Effector CD4-positive, alpha-beta T cell (primary cell): ENCODE measurements around the gene CPT1C.
A peak's percentile ranks its signal among the peaks of the same experiment; 100 is the strongest.

Experiments used
- DNase-seq: peaks from one replicate; pipeline ENCODE4 v3.0.0-alpha.2; 2020

The CPT1C gene

DNA sequence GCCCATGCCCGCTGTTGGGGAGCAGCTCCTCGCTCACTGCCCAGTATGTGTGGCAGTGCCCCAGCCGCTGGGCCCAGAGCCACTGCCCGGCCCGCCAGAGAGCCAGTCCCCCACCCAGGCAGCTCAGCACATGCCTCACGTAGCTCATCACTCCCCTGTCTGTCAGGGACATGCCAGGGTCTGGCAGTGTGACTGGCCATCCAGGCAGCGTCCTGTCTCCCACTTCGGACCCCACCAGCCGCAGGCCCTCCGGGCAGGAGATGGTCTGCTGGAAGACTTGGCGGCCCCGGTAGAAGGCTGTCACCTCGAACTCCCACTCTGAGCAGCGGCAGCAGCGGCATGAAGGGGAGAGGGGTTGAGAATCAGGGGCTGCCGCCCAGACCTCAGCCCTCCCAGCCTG, 28.9 kb upstream of the CPT1C start:
- DNase-seq = no peak

GRCh38 chr19:49663224-49663623, 27.7 kb upstream of the CPT1C start:
- DNase-seq = no peak

GRCh38 chr19:49664171-49665035, 26.5 kb upstream of the CPT1C start:
- peak; percentile 90 for DNase-seq

- DNase-seq = no peak
Observed at GRCh38 chr19:49665036-49665350, 25.9 kb upstream of the CPT1C start.

DNA sequence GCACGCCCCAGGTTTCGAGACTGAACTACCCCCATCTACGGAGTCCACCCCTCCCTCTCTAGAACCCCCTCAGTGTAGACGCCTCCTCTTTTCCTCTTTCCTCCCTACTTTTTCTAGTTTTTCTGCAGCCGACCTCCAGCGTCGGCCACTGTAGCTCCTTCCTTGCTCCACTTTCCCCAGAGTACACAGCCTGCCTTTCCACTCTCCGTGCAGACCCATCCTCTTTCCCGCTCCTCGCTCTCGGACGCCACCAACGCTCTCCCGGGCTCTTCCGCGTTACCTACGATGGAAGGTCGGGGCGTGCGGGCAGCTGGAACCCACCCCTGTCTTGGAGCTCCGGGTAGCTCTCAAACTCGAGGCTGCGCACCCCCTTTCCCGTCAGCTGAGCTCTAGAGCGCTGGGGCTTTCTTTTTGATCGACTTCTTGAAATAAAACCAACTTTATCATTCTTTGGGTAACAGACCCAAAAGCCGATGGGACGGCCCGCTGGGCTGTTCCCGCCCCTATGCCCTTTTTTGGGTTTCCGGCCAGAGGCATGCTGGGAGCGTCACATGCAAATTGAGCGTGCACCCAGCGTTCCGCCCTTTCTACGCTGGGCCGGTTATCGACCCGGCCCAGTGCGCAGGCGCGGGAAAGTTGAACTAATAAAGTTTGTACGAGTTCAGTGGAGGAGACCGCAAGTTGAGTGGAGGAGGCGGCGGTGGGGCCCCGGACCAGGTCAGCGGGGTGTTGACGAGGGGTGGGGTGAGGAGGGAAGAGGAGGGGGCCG, 25.4 kb upstream of the CPT1C start, which contains the start of the genes BCL2L12 and IRF3:
TSS of gene BCL2L12 (plus strand) at position 583 of the 769 bp plus-strand sequence. CDS start 760 bp downstream, outside the sequence.
TSS of gene IRF3 (minus strand) at position 507 of the 769 bp plus-strand sequence. CDS start 1,019 bp downstream, outside the sequence.
- peak; percentile 100 for DNase-seq

DNA sequence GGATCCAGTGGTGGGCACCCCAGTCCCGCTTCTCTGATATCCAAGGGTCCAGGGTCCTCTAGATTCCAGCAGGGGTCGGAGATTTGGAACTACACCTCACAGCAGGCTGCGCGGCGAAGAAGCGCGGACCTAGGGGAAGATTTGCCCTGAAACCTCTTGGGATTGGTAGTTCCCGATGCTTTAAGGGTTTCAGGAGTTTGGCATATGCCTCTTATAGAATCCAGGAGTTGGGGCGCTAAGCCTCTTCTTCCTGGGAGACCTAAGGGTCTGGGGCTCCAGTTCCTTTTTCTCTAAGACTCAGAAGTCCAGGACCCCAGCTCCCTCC, 24.8 kb upstream of the CPT1C start:
- DNase-seq = no peak

DNA sequence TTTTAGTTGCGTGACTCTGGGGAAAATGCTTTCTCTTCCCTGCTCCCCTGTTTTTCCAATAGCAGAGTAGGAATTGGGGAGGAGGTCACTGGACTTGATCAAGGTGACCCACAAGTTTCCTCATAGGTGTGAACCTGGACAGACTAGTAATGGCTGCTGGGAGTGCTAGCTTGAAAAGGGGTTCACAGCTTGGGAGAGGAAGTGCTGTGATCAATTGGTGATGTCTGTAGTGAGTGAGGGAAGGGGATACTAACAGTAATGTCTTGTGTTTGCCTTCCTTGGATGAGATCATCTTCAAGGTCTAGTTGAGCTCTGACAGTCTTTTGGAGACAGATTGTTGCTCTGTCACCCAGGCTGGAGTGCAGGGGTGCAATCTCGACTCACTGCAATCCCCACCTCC, 23.4 kb upstream of the CPT1C start:
- no peak for DNase-seq

DNA sequence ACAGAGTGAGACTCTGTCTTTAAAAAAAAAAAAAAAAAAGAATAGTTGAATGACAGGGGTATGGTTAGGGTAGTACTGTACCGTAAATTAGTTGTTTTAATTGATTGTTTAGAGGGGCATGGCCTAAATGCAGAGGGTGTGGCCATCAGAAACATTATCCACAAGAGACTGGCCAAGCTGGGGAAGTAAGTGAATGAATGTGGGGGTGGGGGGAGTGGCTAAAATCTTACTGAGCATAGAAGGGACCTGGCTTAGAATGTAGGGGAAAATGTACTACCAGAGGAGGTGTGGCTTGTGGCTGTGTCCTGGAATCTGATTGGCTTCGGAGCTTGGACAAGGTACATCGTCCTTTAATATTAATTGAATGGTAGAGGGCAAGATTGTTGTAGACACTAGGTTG, 21.4 kb upstream of the CPT1C start:
- no peak for DNase-seq

DNA sequence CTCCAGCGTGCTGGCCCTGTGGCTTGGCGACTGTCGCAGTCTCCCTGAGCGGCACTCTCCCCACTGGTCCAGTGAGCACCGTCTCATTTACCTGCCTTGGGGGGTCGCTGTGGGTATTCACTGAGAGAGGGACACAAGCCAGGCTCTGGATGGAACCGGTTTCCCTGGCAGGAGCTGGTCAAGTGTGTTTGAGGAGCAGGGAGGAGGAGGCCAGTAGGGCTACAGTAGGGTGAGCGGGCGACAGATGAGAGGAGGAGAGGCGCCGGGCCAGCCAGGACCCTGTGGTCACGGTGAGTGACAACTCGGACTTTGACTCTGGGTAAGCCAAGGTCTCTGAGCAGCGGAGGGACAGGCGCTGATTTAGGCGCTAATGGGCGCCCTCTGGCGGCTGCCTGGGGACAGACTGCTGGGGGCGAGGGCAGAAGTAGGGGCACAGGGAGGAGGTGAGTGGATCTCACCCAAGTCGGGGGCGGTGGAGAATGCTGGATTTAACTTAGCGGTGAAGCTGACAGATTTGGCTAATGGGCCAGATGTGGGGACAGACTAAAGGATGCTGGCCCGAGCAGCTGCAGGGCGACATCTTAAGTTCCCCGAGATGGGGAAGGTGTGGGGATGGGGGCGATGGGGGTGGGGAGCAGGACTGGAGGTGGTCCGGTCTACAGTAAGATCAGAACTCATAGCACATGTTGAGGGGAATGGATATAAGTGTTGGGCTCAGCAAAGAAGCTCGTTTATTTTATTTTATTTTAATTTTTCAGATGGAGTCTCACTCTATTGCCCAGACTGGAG, 18.6 kb upstream of the CPT1C start:
- peak; percentile 71 for DNase-seq

DNA sequence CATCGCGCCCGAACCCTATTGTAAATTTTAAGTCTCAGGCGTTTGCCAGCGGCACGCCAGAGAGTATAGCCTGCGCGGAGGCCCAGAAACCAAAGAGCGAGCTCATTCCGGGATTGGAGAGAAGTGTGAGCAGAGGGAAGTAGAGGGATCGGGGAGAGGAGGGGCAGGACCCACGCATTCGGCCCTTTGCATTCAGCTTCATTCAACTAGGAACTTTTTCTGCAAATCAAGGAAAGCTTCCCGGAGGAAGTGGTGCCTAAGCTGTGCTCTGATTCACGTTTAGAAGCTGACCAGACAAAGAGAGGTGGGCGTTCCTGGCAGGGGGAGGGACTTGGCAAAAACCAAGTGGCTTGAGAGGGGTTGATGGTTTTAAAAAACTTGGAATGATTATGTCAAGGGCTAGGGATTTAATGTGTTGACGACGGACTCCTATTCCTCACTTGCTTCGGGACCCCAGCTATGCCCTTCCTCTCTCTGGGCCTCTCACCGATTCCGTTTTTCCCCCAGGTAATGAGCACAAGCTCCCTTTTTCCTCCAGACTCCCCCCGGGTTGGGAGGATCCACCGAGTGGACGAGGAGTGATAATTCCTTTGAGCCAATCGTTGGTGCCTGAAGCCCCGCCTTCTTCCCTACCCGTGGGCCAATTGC, 14.7 kb upstream of the CPT1C start:
- DNase-seq = no peak

- peak; percentile 96 for DNase-seq
Observed at GRCh38 chr19:49676784-49677230, 14.1 kb upstream of the CPT1C start.

- DNase-seq = peak; percentile 42
Observed at GRCh38 chr19:49677231-49677900, 13.6 kb upstream of the CPT1C start, which contains the start of gene PRMT1. PRMT1 (plus strand) TSS chr19:49677271; CDS start chr19:49677281, 10 bp downstream.

GRCh38 chr19:49677901-49678674, 12.8 kb upstream of the CPT1C start:
- DNase-seq = peak; percentile 75

- no peak for DNase-seq
Observed at GRCh38 chr19:49678985-49679770, 11.7 kb upstream of the CPT1C start.

DNA sequence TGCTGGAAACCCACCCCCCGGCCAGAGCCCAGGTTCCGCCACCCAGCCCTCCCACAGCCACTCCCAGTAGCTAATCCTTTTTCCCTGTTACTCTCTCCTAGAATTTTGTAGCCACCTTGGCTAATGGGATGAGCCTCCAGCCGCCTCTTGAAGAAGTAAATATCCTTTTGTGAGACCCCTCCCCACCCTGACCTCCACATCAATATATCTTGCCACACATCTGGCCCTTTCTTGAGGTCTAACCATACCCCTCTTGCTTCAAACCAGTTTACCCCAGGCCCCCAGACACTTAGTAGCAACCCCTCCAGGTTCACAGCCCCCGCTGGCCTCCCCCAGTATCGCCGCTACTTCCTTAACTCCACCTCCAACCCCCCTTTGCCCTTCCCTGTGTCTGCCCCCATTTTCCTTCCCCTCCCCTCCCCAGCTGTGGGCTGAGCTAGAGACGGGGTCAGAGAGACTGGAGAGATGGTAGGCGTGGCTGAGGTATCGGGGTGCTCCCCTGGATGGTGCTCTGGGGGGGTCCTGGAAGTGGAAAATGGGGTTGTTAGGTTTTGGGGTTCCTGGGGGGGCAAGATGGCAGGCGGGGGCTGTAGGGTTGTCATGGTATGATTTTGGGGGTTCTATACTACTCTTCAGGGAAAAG, 11.0 kb upstream of the CPT1C start:
- no peak for DNase-seq

DNA sequence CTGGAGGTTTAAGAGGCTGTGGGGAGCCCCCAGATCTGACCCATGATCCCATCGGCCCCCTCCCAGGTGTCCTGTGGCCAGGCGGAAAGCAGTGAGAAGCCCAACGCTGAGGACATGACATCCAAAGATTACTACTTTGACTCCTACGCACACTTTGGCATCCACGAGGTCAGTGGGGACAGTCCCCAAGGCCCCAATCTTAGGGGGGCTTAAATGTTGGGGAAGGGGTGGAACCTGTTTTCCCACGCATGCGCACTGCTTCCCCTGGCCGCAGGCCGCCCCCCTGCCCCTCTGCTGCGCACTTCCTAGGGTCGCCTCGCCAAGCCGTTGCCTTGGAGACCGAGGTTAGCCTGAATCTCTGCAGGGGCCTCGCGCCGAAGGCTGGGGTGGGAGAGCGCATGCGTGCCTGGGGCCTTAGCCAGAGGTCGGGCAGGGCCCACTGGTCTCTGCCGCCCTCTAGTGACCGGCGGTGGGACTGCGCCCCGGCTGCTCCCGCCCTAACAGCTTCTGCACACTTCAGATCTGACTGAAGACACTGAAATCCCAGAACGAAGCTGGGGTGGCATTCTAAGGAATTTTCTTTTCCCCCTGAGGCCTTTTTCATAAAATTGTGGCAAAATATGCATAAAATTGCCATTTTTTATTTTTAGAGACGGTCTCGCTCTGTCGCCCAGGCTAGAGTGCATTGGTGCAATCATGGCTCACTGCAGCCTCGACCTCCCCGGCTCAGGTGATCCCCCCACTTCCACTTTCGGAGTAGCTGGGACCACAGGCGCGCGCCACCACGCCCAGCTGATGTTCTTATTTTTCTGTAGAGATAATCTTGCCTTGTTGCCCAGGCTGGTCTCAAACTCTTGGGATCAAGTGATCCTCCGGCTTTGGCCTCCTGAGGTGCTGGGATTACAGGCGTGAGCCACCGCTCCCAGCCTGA, 10.2 kb upstream of the CPT1C start:
- peak; percentile 93 for DNase-seq

DNA sequence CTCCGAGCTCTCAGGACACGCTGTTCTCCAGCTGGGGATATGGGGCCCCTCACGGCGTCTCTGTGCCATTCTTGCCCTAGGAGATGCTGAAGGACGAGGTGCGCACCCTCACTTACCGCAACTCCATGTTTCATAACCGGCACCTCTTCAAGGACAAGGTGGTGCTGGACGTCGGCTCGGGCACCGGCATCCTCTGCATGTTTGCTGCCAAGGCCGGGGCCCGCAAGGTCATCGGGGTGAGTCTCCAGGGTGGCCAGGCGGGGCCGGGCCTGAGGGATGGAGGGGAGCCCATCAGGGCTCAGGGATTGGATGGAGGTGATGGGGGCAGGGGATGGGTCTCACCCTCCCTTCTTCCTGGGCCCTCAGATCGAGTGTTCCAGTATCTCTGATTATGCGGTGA, 9.1 kb upstream of the CPT1C start:
- no peak for DNase-seq

DNA sequence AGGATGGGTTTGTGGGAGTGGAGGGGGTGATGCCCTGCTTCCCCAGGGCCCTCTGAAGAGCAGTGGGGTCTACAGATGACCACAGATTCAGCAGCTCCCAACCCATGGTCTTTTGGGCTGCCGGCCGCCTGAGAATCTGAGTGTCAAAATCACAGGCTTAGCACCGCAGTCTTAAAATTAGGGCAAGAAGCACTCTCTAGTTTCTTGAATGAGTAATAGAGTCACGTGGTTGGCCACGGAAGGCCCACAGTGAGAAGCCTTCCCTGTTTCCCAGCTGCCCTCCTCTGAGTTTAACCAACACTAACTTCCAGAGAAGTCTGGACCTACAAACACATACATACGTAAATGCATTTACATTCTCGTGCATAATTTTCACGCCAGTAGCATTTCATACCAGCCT, 8.6 kb upstream of the CPT1C start:
- no peak for DNase-seq

GRCh38 chr19:49683814-49684250, 7.1 kb upstream of the CPT1C start:
- no peak for DNase-seq
